ENCODE results near the gene PCNX1. TPM values are rescaled to one million over a fixed set of nuclear protein-coding genes. Genes with fewer than 3 reads are reported as not detected.
"Not testable (repeated sequence)": the region's sequence is repeated elsewhere in the genome, so short reads cannot be mapped to it uniquely, and the experiment has no call there.

The PCNX1 gene
- total RNA-seq, 3 donors from 2014 or later = 26.4 to 30.8 (median 28.3) TPM

GRCh38 chr14:71060274-71060673, 153.0 kb downstream of the PCNX1 start:
- ATAC-seq = no peak
- peaks cover 3% of the 10 kb centered on the region for H3K9me3 Mint-ChIP-seq
- no peak for DNase-seq
- H3K36me3 Mint-ChIP-seq (ENCODE audit: insufficient read depth) = peaks cover 56% of the 10 kb centered on the region
- H3K4me3 Mint-ChIP-seq = no peak overlapping the region
- peaks cover 2% of the 10 kb centered on the region for H3K4me1 Mint-ChIP-seq (ENCODE audit: low read depth)
- H3K27me3 Mint-ChIP-seq (ENCODE audit: low read depth) = no peaks in the 10 kb centered on the region

- no peak for ATAC-seq
- Mint-ChIP-seq H3K4me3 (no peak overlapping the region), H3K36me3 (ENCODE audit: insufficient read depth) (peaks cover 63% of the 10 kb centered on the region), H3K9me3 (peaks cover 7% of the 10 kb centered on the region), H3K4me1 (ENCODE audit: low read depth) (peaks cover 2% of the 10 kb centered on the region), H3K27me3 (ENCODE audit: low read depth) (no peaks in the 10 kb centered on the region)
- no peak for DNase-seq
Observed at GRCh38 chr14:71060825-71061455, 153.7 kb downstream of the PCNX1 start.

GRCh38 chr14:71061458-71061857, 154.2 kb downstream of the PCNX1 start:
- Mint-ChIP-seq H3K36me3 (ENCODE audit: insufficient read depth) (peaks cover 68% of the 10 kb centered on the region), H3K4me3 (no peak overlapping the region), H3K9me3 (peaks cover 7% of the 10 kb centered on the region), H3K27me3 (ENCODE audit: low read depth) (no peaks in the 10 kb centered on the region), H3K4me1 (ENCODE audit: low read depth) (peaks cover 2% of the 10 kb centered on the region)
- DNase-seq = no peak
- no peak for ATAC-seq

GRCh38 chr14:71062581-71063303, 155.5 kb downstream of the PCNX1 start:
- Mint-ChIP-seq H3K9me3 (peaks cover 7% of the 10 kb centered on the region), H3K4me1 (ENCODE audit: low read depth) (peaks cover 8% of the 10 kb centered on the region), H3K4me3 (no peak overlapping the region), H3K27me3 (ENCODE audit: low read depth) (no peaks in the 10 kb centered on the region), H3K36me3 (ENCODE audit: insufficient read depth) (peaks cover 78% of the 10 kb centered on the region)
- DNase-seq = no peak
- no peak for ATAC-seq

- Mint-ChIP-seq H3K4me1 (ENCODE audit: low read depth) (peaks cover 8% of the 10 kb centered on the region), H3K36me3 (ENCODE audit: insufficient read depth) (peaks cover 72% of the 10 kb centered on the region), H3K4me3 (no peak overlapping the region), H3K27me3 (ENCODE audit: low read depth) (no peaks in the 10 kb centered on the region), H3K9me3 (peaks cover 7% of the 10 kb centered on the region)
- DNase-seq (no peak), ATAC-seq (no peak)
Observed at GRCh38 chr14:71063351-71063750, 156.1 kb downstream of the PCNX1 start.

GRCh38 chr14:71064747-71065146, 157.5 kb downstream of the PCNX1 start:
- peaks cover 11% of the 10 kb centered on the region for H3K4me1 Mint-ChIP-seq (ENCODE audit: low read depth)
- H3K27me3 Mint-ChIP-seq (ENCODE audit: low read depth); H3K9me3 Mint-ChIP-seq; H3K4me3 Mint-ChIP-seq; DNase-seq; ATAC-seq: not testable (repeated sequence)
- peaks cover 71% of the 10 kb centered on the region for H3K36me3 Mint-ChIP-seq (ENCODE audit: insufficient read depth)

GRCh38 chr14:71070169-71070568, 162.9 kb downstream of the PCNX1 start:
- Mint-ChIP-seq H3K9me3 (peaks cover 5% of the 10 kb centered on the region), H3K27me3 (ENCODE audit: low read depth) (no peaks in the 10 kb centered on the region), H3K4me3 (no peak overlapping the region), H3K36me3 (ENCODE audit: insufficient read depth) (peaks cover 59% of the 10 kb centered on the region), H3K4me1 (ENCODE audit: low read depth) (peaks cover 26% of the 10 kb centered on the region)
- ATAC-seq = no peak
- DNase-seq = no peak

GRCh38 chr14:71071042-71071441, 163.8 kb downstream of the PCNX1 start:
- Mint-ChIP-seq H3K36me3 (ENCODE audit: insufficient read depth) (peaks cover 56% of the 10 kb centered on the region), H3K4me1 (ENCODE audit: low read depth) (peaks cover 26% of the 10 kb centered on the region), H3K9me3 (no peaks in the 10 kb centered on the region), H3K4me3 (no peak overlapping the region), H3K27me3 (ENCODE audit: low read depth) (no peaks in the 10 kb centered on the region)
- no peak for DNase-seq
- ATAC-seq = no peak

- H3K4me1 Mint-ChIP-seq (ENCODE audit: low read depth) = peaks cover 15% of the 10 kb centered on the region
- H3K27me3 Mint-ChIP-seq (ENCODE audit: low read depth) = no peaks in the 10 kb centered on the region
- H3K36me3 Mint-ChIP-seq (ENCODE audit: insufficient read depth) = peaks cover 67% of the 10 kb centered on the region
- DNase-seq = no peak
- ATAC-seq = no peak
- H3K9me3 Mint-ChIP-seq = peaks cover 12% of the 10 kb centered on the region
- H3K4me3 Mint-ChIP-seq = no peak overlapping the region
Observed at GRCh38 chr14:71076462-71077092, 169.3 kb downstream of the PCNX1 start.

GRCh38 chr14:71078500-71078899, 171.2 kb downstream of the PCNX1 start:
- DNase-seq (no peak), ATAC-seq (no peak)
- H3K9me3 Mint-ChIP-seq = peaks cover 12% of the 10 kb centered on the region
- H3K4me1 Mint-ChIP-seq (ENCODE audit: low read depth) = peaks cover 27% of the 10 kb centered on the region
- H3K4me3 Mint-ChIP-seq = no peak overlapping the region
- H3K36me3 Mint-ChIP-seq (ENCODE audit: insufficient read depth) = peaks cover 79% of the 10 kb centered on the region
- H3K27me3 Mint-ChIP-seq (ENCODE audit: low read depth) = no peaks in the 10 kb centered on the region

GRCh38 chr14:71086567-71086966, 179.3 kb downstream of the PCNX1 start:
- H3K4me1 Mint-ChIP-seq (ENCODE audit: low read depth) = peaks cover 14% of the 10 kb centered on the region
- peaks cover 66% of the 10 kb centered on the region for H3K36me3 Mint-ChIP-seq (ENCODE audit: insufficient read depth)
- H3K4me3 Mint-ChIP-seq = no peak overlapping the region
- no peaks in the 10 kb centered on the region for H3K9me3 Mint-ChIP-seq
- ATAC-seq (no peak), DNase-seq (no peak)
- no peaks in the 10 kb centered on the region for H3K27me3 Mint-ChIP-seq (ENCODE audit: low read depth)

GRCh38 chr14:71089971-71090370, 182.7 kb downstream of the PCNX1 start:
- Mint-ChIP-seq H3K9me3 (no peaks in the 10 kb centered on the region), H3K27me3 (ENCODE audit: low read depth) (no peaks in the 10 kb centered on the region), H3K36me3 (ENCODE audit: insufficient read depth) (peaks cover 66% of the 10 kb centered on the region), H3K4me1 (ENCODE audit: low read depth) (peaks cover 1% of the 10 kb centered on the region), H3K4me3 (no peak overlapping the region)
- ATAC-seq = no peak
- no peak for DNase-seq

- Mint-ChIP-seq H3K36me3 (ENCODE audit: insufficient read depth) (peaks cover 55% of the 10 kb centered on the region), H3K4me3 (no peak overlapping the region), H3K9me3 (peaks cover 4% of the 10 kb centered on the region), H3K27me3 (ENCODE audit: low read depth) (no peaks in the 10 kb centered on the region), H3K4me1 (ENCODE audit: low read depth) (peaks cover 12% of the 10 kb centered on the region)
- ATAC-seq (no peak), DNase-seq (no peak)
Observed at GRCh38 chr14:71094722-71095121, 187.5 kb downstream of the PCNX1 start.

- no peak overlapping the region for H3K4me3 Mint-ChIP-seq
- H3K27me3 Mint-ChIP-seq (ENCODE audit: low read depth) = no peaks in the 10 kb centered on the region
- H3K36me3 Mint-ChIP-seq (ENCODE audit: insufficient read depth) = peaks cover 47% of the 10 kb centered on the region
- DNase-seq = no peak
- no peak for ATAC-seq
- peaks cover 15% of the 10 kb centered on the region for H3K4me1 Mint-ChIP-seq (ENCODE audit: low read depth)
- peaks cover 4% of the 10 kb centered on the region for H3K9me3 Mint-ChIP-seq
Observed at GRCh38 chr14:71096947-71097346, 189.7 kb downstream of the PCNX1 start.
